AG09309 (cell line): ENCODE measurements around the gene IKZF1.

Experiments used
- DNase-seq: peaks from one replicate; pipeline ENCODE4 v3.0.0-alpha.2; 2010; ENCODE audit warnings: low read depth
- H3K4me3 ChIP-seq: 2 replicates; pipeline ENCODE4 v1.5.1; 2011; ENCODE audit warnings: mild to moderate bottlenecking, low read depth, low read length, moderate library complexity; ENCODE audit not compliant: control insufficient read depth
- TF ChIP-seq, protein P1 (sequence below): IDR thresholded peaks from 2 replicates; pipeline ENCODE4 v1.5.1; 2011; ENCODE audit warnings: mild to moderate bottlenecking, low read depth, low read length, inconsistent platforms; ENCODE audit not compliant: insufficient read depth, control insufficient read depth; ENCODE audit errors: missing control alignments

Gene IKZF1

DNA sequence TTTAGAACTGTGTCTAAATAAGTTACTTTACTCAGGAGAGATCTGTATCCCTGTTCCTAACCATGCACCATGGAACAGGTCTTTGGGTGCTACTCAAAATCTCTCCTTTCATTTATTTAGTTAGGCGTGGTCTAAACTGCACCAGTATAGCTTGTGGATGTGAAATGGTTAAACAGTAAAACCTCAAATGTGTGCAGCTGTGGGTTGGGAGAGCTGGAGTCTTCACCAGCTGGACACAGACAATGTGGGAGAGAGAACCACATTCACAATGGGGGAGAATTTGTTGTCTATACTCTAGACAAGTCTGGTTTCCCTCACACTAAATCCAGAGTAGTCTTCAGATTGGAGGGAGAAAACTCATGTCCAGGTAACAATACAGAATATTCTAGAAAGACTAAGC is 31.2 kb upstream of the IKZF1 start:
- TF ChIP-seq, protein P1, sequence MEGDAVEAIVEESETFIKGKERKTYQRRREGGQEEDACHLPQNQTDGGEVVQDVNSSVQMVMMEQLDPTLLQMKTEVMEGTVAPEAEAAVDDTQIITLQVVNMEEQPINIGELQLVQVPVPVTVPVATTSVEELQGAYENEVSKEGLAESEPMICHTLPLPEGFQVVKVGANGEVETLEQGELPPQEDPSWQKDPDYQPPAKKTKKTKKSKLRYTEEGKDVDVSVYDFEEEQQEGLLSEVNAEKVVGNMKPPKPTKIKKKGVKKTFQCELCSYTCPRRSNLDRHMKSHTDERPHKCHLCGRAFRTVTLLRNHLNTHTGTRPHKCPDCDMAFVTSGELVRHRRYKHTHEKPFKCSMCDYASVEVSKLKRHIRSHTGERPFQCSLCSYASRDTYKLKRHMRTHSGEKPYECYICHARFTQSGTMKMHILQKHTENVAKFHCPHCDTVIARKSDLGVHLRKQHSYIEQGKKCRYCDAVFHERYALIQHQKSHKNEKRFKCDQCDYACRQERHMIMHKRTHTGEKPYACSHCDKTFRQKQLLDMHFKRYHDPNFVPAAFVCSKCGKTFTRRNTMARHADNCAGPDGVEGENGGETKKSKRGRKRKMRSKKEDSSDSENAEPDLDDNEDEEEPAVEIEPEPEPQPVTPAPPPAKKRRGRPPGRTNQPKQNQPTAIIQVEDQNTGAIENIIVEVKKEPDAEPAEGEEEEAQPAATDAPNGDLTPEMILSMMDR, result no peak
- H3K4me3 ChIP-seq, result no peak overlapping the region
- DNase-seq, result no peak

DNA sequence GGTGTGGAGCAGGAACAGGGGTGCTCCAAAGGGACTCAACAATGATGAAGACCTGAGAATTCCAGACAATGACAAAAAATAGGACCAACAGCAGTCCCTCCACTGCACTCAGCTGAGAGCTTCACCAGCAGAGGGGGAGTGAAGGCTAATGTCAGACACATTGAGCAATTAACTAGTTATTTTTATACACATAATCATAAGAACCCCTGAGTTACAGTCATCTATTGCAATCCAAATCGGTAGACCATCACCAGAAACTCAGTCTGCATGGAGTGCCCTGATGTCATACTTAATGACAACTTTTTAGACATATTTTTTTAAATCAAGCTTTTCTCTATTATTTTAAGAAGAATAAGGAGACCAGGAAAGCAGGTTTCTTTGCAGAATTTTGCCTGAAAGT is 30.6 kb upstream of the IKZF1 start:
- TF ChIP-seq, protein P1, result no peak
- DNase-seq, result no peak
- H3K4me3 ChIP-seq, result no peak overlapping the region

- no peak overlapping the region for H3K4me3 ChIP-seq
- TF ChIP-seq, protein P1, result no peak
- DNase-seq, result no peak
These were observed 30.2 kb upstream of the IKZF1 start for GRCh38 chr7:50274361-50274760.

DNA sequence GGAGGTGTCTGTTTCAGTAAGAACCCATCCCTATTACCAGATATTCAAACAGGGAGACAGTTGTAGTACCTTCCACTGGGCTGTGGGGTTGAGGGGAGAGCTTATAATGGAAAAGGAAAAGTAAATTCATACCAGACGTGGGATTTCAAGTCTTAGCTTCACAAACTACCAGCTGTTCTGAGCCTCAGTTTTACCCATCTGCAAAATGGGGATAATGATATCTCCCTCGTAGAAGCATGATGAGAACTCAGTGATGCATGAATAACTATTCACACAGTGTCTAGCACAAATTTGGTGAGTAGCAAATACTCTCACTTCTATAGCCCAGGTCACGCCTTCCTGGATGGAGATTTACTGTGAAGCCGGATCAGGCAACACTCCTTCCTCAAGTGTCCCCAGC is 29.1 kb upstream of the IKZF1 start:
- no peak overlapping the region for H3K4me3 ChIP-seq
- DNase-seq, result no peak
- TF ChIP-seq, protein P1, result no peak

GRCh38 chr7:50276483-50276882 is 28.0 kb upstream of the IKZF1 start:
- no peak overlapping the region for H3K4me3 ChIP-seq
- no peak for DNase-seq
- TF ChIP-seq, protein P1, result no peak

DNA sequence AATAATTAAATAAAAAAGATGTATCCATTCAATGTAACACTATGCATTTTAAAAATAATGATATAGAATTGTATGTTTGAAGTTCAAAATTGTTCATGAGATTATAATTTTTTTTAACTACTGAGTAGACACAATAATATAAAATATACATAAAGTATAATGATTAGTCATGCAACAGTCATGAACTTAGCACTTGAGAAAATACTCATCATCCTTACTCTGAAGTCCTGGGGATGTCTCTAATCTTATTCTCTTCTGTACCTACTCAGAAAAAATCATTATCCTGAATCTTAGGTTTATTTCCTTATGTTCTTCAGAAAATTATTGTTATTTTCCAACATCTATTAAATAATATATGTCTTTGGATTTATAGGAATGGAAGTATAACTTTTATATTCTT is 26.4 kb upstream of the IKZF1 start:
- TF ChIP-seq, protein P1, result no peak
- no peak for DNase-seq
- no peak overlapping the region for H3K4me3 ChIP-seq
